ENCODE measurements around the gene GATA5.

Gene GATA5

GRCh38 chr20:62508641-62509051 lies 32.9 kb upstream of the GATA5 start:
- no peaks in the 10 kb centered on the region for H3K79me2 ChIP-seq (ENCODE audit: insufficient read depth, low read length)
- no peak overlapping the region for H2AFZ ChIP-seq (ENCODE audit: low read depth, low read length, severe bottlenecking)
- no peaks in the 10 kb centered on the region for H3K9me3 ChIP-seq (ENCODE audit: insufficient read depth, low read length)
- no peak overlapping the region for H3K27ac ChIP-seq (ENCODE audit: low read depth, low read length)
- no peaks in the 10 kb centered on the region for H3K9me2 ChIP-seq (replicated peaks; ENCODE audit: insufficient read depth, low read length)
- TF ChIP-seq, protein P1, sequence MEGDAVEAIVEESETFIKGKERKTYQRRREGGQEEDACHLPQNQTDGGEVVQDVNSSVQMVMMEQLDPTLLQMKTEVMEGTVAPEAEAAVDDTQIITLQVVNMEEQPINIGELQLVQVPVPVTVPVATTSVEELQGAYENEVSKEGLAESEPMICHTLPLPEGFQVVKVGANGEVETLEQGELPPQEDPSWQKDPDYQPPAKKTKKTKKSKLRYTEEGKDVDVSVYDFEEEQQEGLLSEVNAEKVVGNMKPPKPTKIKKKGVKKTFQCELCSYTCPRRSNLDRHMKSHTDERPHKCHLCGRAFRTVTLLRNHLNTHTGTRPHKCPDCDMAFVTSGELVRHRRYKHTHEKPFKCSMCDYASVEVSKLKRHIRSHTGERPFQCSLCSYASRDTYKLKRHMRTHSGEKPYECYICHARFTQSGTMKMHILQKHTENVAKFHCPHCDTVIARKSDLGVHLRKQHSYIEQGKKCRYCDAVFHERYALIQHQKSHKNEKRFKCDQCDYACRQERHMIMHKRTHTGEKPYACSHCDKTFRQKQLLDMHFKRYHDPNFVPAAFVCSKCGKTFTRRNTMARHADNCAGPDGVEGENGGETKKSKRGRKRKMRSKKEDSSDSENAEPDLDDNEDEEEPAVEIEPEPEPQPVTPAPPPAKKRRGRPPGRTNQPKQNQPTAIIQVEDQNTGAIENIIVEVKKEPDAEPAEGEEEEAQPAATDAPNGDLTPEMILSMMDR (IDR thresholded peaks at IDR 0.05; ENCODE audit: insufficient read depth, low read length, poor library complexity, severe bottlenecking), result no peak
- no peak for TF ChIP-seq EZH2phosphoT487 (conservative IDR thresholded peaks at IDR 0.05; ENCODE audit: low read length)
- no peaks in the 10 kb centered on the region for H4K20me1 ChIP-seq (ENCODE audit: low read depth, low read length)
- H3K9ac ChIP-seq (ENCODE audit: low read length), result no peak overlapping the region
- no peak overlapping the region for H3K4me2 ChIP-seq (ENCODE audit: low read depth, low read length, poor library complexity, severe bottlenecking)
- H3K4me3 ChIP-seq (ENCODE audit: insufficient read depth, low read length, poor library complexity, severe bottlenecking), result no peak overlapping the region
- H3K36me3 ChIP-seq (ENCODE audit: low read length), result no peaks in the 10 kb centered on the region
- H3K27me3 ChIP-seq (ENCODE audit: low read length), result no peaks in the 10 kb centered on the region
- no peaks in the 10 kb centered on the region for H3F3A ChIP-seq (ENCODE audit: insufficient read depth)

- H3K9me3 ChIP-seq (ENCODE audit: insufficient read depth, low read length), result no peaks in the 10 kb centered on the region
- no peak overlapping the region for H3K4me2 ChIP-seq (ENCODE audit: low read depth, low read length, poor library complexity, severe bottlenecking)
- H3F3A ChIP-seq (ENCODE audit: insufficient read depth), result no peaks in the 10 kb centered on the region
- H3K4me3 ChIP-seq (ENCODE audit: insufficient read depth, low read length, poor library complexity, severe bottlenecking), result no peak overlapping the region
- H2AFZ ChIP-seq (ENCODE audit: low read depth, low read length, severe bottlenecking), result no peak overlapping the region
- no peaks in the 10 kb centered on the region for H3K27me3 ChIP-seq (ENCODE audit: low read length)
- no peaks in the 10 kb centered on the region for H3K9me2 ChIP-seq (replicated peaks; ENCODE audit: insufficient read depth, low read length)
- H3K27ac ChIP-seq (ENCODE audit: low read depth, low read length), result no peak overlapping the region
- H3K36me3 ChIP-seq (ENCODE audit: low read length), result no peaks in the 10 kb centered on the region
- H3K9ac ChIP-seq (ENCODE audit: low read length), result no peak overlapping the region
- no peak for TF ChIP-seq EZH2phosphoT487 (conservative IDR thresholded peaks at IDR 0.05; ENCODE audit: low read length)
- TF ChIP-seq, protein P1 (IDR thresholded peaks at IDR 0.05; ENCODE audit: insufficient read depth, low read length, poor library complexity, severe bottlenecking), result no peak
- H4K20me1 ChIP-seq (ENCODE audit: low read depth, low read length), result no peaks in the 10 kb centered on the region
- H3K79me2 ChIP-seq (ENCODE audit: insufficient read depth, low read length), result no peaks in the 10 kb centered on the region
Observed at GRCh38 chr20:62507991-62508640, 32.3 kb upstream of the GATA5 start.

DNA sequence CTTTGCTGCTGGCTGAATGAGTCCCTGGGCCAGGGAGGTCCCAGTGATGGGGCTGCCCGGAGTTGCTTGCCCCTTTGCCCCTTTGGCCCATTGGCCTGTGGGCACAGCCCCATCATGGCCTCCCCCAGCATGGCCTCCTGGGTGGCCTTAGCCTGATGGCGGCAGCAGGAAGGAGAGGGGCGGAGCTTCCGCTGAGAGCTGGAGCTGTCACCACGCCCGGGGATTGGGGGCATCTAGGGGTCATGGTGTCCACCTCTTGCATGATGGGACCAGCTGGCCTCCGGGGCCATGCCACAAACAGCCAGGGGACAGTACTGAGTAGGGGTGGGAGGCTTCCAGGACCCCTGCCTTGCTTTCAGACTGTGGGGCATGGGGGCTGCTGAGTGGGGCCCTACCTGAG lies 31.5 kb upstream of the GATA5 start:
- H3K9me2 ChIP-seq (replicated peaks; ENCODE audit: insufficient read depth, low read length), result no peaks in the 10 kb centered on the region
- H3K27ac ChIP-seq (ENCODE audit: low read depth, low read length), result no peak overlapping the region
- no peak overlapping the region for H3K9ac ChIP-seq (ENCODE audit: low read length)
- no peaks in the 10 kb centered on the region for H3F3A ChIP-seq (ENCODE audit: insufficient read depth)
- H3K4me2 ChIP-seq (ENCODE audit: low read depth, low read length, poor library complexity, severe bottlenecking), result no peak overlapping the region
- no peaks in the 10 kb centered on the region for H3K36me3 ChIP-seq (ENCODE audit: low read length)
- no peak overlapping the region for H3K4me3 ChIP-seq (ENCODE audit: insufficient read depth, low read length, poor library complexity, severe bottlenecking)
- H3K9me3 ChIP-seq (ENCODE audit: insufficient read depth, low read length), result no peaks in the 10 kb centered on the region
- TF ChIP-seq, protein P1 (IDR thresholded peaks at IDR 0.05; ENCODE audit: insufficient read depth, low read length, poor library complexity, severe bottlenecking), result no peak
- TF ChIP-seq EZH2phosphoT487 (conservative IDR thresholded peaks at IDR 0.05; ENCODE audit: low read length), result no peak
- H3K27me3 ChIP-seq (ENCODE audit: low read length), result no peaks in the 10 kb centered on the region
- H3K79me2 ChIP-seq (ENCODE audit: insufficient read depth, low read length), result no peaks in the 10 kb centered on the region
- H4K20me1 ChIP-seq (ENCODE audit: low read depth, low read length), result no peaks in the 10 kb centered on the region
- H2AFZ ChIP-seq (ENCODE audit: low read depth, low read length, severe bottlenecking), result no peak overlapping the region

All from SU-DHL-6 (cell line).